Endothelial cell (in vitro differentiated cells): Measurements from ENCODE around the gene EIF3I. TPM values are rescaled to one million over a fixed set of nuclear protein-coding genes. Genes with fewer than 3 reads are reported as not detected.

Experiments
- DNase-seq: peaks from one replicate; pipeline ENCODE4 v3.0.0; 2021; ENCODE audit warnings: low spot score
- H3K27ac Mint-ChIP-seq: one replicate; pipeline ENCODE4 v1.8.0; 2021; ENCODE audit warnings: mixed read lengths, inconsistent platforms; ENCODE audit not compliant: unreplicated experiment
- H3K27me3 Mint-ChIP-seq: one replicate; pipeline ENCODE4 v1.8.0; 2021; ENCODE audit warnings: mild to moderate bottlenecking, moderate library complexity, mixed read lengths, inconsistent platforms; ENCODE audit not compliant: unreplicated experiment
- H3K36me3 Mint-ChIP-seq: one replicate; pipeline ENCODE4 v1.8.0; 2021; ENCODE audit warnings: mild to moderate bottlenecking, low read depth, mixed read lengths, inconsistent platforms; ENCODE audit not compliant: unreplicated experiment
- H3K4me1 Mint-ChIP-seq: one replicate; pipeline ENCODE4 v1.8.0; 2021; ENCODE audit warnings: mild to moderate bottlenecking, mixed read lengths, inconsistent platforms; ENCODE audit not compliant: unreplicated experiment
- H3K4me3 Mint-ChIP-seq: one replicate; pipeline ENCODE4 v1.8.0; 2021; ENCODE audit warnings: mild to moderate bottlenecking, mixed read lengths, inconsistent platforms; ENCODE audit not compliant: unreplicated experiment
- H3K9me3 Mint-ChIP-seq: one replicate; pipeline ENCODE4 v1.8.0; 2021; ENCODE audit warnings: mixed read lengths, inconsistent platforms; ENCODE audit not compliant: unreplicated experiment
- total RNA-seq: library from RNA; stranded (reverse); fragmentation: NEBNext Ultra II Directional; extraction: Animal tissue kit (Norgen Biotek cat#: 25700); gene quantifications from one replicate; pipeline ENCODE4 v1.2.1, GENCODE V29; 2021; ENCODE audit not compliant: unreplicated experiment
- TF ChIP-seq, protein P1 (sequence below): fragments of 200-600 bp; sonication (generic); IDR thresholded peaks from one replicate; pipeline ENCODE4 v1.5.0; 2021; ENCODE audit warnings: antibody characterized with exemption; ENCODE audit not compliant: unreplicated experiment

Gene EIF3I
- total RNA-seq, 1 donor from 2014 or later: 174 TPM

DNA sequence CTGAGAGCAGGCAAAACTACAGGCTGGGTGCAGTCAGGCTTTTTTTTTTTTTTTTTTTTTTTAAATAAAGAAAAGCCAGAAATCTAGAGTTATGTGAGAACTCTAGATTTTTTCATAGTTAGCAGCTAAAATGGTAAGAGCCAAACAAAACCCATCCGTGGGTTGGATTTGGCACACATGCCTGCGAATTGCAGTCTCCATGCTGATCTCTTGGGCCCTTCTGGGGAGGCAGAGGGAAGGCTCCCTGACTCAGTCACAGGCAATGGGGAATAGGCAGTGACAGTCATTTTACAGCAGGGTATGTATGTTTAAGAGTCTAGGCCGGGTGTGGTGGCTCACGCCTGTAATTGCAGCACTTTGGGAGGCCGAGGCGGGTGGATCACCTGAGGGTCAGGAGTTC is 40.1 kb upstream of the EIF3I start:
- TF ChIP-seq, protein P1, sequence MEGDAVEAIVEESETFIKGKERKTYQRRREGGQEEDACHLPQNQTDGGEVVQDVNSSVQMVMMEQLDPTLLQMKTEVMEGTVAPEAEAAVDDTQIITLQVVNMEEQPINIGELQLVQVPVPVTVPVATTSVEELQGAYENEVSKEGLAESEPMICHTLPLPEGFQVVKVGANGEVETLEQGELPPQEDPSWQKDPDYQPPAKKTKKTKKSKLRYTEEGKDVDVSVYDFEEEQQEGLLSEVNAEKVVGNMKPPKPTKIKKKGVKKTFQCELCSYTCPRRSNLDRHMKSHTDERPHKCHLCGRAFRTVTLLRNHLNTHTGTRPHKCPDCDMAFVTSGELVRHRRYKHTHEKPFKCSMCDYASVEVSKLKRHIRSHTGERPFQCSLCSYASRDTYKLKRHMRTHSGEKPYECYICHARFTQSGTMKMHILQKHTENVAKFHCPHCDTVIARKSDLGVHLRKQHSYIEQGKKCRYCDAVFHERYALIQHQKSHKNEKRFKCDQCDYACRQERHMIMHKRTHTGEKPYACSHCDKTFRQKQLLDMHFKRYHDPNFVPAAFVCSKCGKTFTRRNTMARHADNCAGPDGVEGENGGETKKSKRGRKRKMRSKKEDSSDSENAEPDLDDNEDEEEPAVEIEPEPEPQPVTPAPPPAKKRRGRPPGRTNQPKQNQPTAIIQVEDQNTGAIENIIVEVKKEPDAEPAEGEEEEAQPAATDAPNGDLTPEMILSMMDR: no peak
- Mint-ChIP-seq H3K27me3 (peaks cover 11% of the 10 kb centered on the region), H3K9me3 (no peaks in the 10 kb centered on the region), H3K27ac (no peak overlapping the region), H3K4me3 (peak overlapping the region; percentile 69), H3K4me1 (peaks cover 35% of the 10 kb centered on the region), H3K36me3 (peaks cover 53% of the 10 kb centered on the region)
- no peak for DNase-seq

DNA sequence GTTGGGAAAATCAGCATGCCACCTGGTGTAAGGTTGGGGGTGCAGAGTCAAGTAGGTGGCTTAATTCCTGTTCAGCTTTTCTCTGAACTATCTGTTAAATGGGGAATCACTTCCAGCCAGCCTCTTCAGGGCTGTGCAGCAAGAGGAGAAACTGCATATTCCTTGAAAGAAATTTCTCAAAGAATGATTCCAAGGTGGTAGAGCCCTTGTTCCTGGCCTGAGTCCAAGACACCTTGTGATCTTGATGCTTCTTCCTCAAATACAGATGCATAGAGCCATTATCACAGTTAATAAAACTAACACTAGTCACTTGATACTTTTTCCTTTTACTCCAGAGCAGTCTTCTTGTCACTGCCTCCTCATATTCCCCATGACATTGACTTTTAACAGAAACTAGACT is 37.6 kb upstream of the EIF3I start:
- H3K4me1 Mint-ChIP-seq: peaks cover 34% of the 10 kb centered on the region
- no peak for DNase-seq
- H3K4me3 Mint-ChIP-seq: peak overlapping the region; percentile 16
- H3K9me3 Mint-ChIP-seq: no peaks in the 10 kb centered on the region
- H3K27me3 Mint-ChIP-seq: peaks cover 8% of the 10 kb centered on the region
- H3K36me3 Mint-ChIP-seq: peaks cover 62% of the 10 kb centered on the region
- TF ChIP-seq, protein P1: no peak
- peak overlapping the region; percentile 48 for H3K27ac Mint-ChIP-seq

DNA sequence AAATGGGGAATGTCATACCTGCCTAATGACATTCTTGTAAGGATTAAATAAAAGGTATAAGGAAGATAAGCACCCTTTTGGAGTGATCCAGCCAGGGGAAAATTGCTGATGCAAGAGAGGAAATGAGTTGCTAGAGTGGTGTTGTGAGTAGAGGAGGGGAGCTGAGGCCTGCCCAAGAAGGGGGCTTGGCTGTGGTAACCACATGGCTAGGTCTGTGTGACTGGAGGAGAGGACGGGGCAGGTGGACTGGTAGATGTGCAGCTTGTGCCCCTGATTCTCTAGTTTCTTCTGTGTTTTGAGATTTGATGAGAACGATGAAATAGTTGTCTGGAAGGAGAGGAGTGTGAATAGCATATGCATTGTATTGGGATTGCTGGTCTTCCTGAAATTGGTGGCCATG is 36.1 kb upstream of the EIF3I start:
- Mint-ChIP-seq H3K4me3 (no peak overlapping the region), H3K36me3 (peaks cover 59% of the 10 kb centered on the region), H3K9me3 (no peaks in the 10 kb centered on the region), H3K27me3 (peaks cover 8% of the 10 kb centered on the region), H3K27ac (peak overlapping the region; percentile 33), H3K4me1 (peaks cover 24% of the 10 kb centered on the region)
- TF ChIP-seq, protein P1: no peak
- no peak for DNase-seq

DNA sequence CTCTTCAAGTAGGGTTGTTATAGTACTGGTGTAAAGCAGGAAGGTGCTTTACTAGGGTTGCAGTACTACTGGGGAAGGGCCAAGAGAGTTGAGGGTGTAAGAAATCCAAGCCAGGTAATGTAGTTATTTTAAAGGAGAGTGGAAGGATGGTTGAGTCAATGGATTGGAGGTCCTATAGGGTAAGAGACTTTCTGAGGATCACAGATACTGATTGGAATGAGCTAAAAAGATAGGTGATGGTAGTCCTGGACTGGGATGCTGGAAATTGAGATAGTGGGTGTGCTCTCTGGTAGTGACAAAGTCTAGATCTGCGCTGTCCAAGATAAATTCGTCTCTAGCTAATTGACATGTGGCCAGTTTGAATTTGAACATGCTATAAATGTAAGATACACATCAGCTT is 35.7 kb upstream of the EIF3I start:
- TF ChIP-seq, protein P1: no peak
- Mint-ChIP-seq H3K9me3 (no peaks in the 10 kb centered on the region), H3K27me3 (peaks cover 8% of the 10 kb centered on the region), H3K36me3 (peaks cover 58% of the 10 kb centered on the region), H3K4me1 (peaks cover 20% of the 10 kb centered on the region), H3K27ac (peak overlapping the region; percentile 33), H3K4me3 (peak overlapping the region; percentile 6)
- no peak for DNase-seq

DNA sequence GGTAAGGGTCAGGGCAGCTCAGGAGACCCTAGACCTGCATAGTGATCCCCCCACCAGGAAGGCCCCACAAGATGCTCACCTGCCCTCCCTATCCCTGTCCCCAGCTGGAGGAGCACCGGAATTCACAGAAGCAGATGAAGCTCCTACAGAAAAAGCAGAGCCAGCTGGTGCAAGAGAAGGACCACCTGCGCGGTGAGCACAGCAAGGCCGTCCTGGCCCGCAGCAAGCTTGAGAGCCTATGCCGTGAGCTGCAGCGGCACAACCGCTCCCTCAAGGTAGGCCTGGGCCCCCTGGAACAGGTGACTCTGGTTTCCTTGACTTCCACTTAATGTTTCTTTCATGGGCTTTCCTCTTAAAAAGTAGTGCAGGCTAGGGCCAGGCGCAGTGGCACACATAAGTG is 34.4 kb upstream of the EIF3I start:
- Mint-ChIP-seq H3K4me3 (no peak overlapping the region), H3K4me1 (peaks cover 18% of the 10 kb centered on the region), H3K27ac (no peak overlapping the region), H3K27me3 (peaks cover 10% of the 10 kb centered on the region), H3K36me3 (peaks cover 62% of the 10 kb centered on the region), H3K9me3 (no peaks in the 10 kb centered on the region)
- no peak for DNase-seq
- TF ChIP-seq, protein P1: no peak
